ENCODE data around the gene TGFBR1.

Gene TGFBR1

DNA sequence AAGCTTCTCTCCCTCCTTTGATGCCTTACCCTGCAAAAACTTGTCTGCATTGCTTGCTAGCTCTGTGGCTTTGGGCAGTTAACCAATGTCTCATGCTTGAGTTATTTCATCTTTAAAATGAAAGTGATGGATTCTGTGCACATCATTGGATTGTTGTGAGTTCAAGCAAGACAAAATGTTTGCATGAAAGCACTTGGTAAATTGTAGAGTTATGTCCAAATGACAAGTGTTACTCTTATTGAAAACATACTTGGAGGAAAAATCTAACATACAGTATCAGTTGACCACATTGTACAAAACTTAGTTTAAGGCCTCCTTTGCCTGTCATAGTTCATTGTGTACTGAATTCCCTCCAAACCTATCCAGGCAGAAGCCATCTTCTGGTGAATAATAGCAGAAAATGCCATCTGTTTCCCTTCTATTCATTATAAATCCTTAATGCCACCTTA lies 30.0 kb downstream of the TGFBR1 start:
- H3K36me3 ChIP-seq (ENCODE audit: low read length): no peaks in the 10 kb centered on the region
- no peaks in the 10 kb centered on the region for H3K9me2 ChIP-seq (replicated peaks; ENCODE audit: insufficient read depth, low read length)
- H3K4me2 ChIP-seq (ENCODE audit: low read depth, low read length, poor library complexity, severe bottlenecking): no peak overlapping the region
- H4K20me1 ChIP-seq (ENCODE audit: low read depth, low read length): no peaks in the 10 kb centered on the region
- no peak overlapping the region for H3K27ac ChIP-seq (ENCODE audit: low read depth, low read length)
- TF ChIP-seq, protein P1, sequence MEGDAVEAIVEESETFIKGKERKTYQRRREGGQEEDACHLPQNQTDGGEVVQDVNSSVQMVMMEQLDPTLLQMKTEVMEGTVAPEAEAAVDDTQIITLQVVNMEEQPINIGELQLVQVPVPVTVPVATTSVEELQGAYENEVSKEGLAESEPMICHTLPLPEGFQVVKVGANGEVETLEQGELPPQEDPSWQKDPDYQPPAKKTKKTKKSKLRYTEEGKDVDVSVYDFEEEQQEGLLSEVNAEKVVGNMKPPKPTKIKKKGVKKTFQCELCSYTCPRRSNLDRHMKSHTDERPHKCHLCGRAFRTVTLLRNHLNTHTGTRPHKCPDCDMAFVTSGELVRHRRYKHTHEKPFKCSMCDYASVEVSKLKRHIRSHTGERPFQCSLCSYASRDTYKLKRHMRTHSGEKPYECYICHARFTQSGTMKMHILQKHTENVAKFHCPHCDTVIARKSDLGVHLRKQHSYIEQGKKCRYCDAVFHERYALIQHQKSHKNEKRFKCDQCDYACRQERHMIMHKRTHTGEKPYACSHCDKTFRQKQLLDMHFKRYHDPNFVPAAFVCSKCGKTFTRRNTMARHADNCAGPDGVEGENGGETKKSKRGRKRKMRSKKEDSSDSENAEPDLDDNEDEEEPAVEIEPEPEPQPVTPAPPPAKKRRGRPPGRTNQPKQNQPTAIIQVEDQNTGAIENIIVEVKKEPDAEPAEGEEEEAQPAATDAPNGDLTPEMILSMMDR (IDR thresholded peaks at IDR 0.05; ENCODE audit: insufficient read depth, low read length, poor library complexity, severe bottlenecking): no peak
- TF ChIP-seq EZH2phosphoT487 (conservative IDR thresholded peaks at IDR 0.05; ENCODE audit: low read length): no peak
- no peak overlapping the region for H3K4me3 ChIP-seq (ENCODE audit: insufficient read depth, low read length, poor library complexity, severe bottlenecking)
- no peaks in the 10 kb centered on the region for H3K27me3 ChIP-seq (ENCODE audit: low read length)
- H2AFZ ChIP-seq (ENCODE audit: low read depth, low read length, severe bottlenecking): no peak overlapping the region
- no peaks in the 10 kb centered on the region for H3K79me2 ChIP-seq (ENCODE audit: insufficient read depth, low read length)
- no peaks in the 10 kb centered on the region for H3K9me3 ChIP-seq (ENCODE audit: insufficient read depth, low read length)
- no peak overlapping the region for H3K9ac ChIP-seq (ENCODE audit: low read length)
- H3F3A ChIP-seq (ENCODE audit: insufficient read depth): no peaks in the 10 kb centered on the region

DNA sequence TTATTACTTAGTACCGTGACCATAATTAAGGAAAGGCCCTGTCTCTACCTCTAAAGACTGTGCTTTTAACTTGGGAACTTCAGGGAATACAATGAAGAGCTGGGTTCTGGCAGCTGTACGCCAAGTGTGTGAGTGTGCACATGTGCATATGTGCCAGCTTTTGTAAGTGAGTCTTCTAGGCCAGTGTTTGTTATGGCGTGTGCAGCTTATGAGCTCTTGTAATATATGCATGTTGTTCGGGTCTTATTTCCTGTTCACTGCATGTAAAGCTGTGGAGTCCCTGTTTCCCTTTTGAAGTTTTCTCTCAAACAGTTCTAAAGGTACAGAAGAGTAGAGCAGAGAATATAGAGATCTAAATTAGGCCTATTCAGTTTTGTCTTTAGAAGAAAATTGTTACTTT lies 30.5 kb downstream of the TGFBR1 start:
- Histone ChIP-seq H3K9ac (ENCODE audit: low read length) (no peak overlapping the region), H3K9me2 (replicated peaks; ENCODE audit: insufficient read depth, low read length) (no peaks in the 10 kb centered on the region), H2AFZ (ENCODE audit: low read depth, low read length, severe bottlenecking) (no peak overlapping the region), H3K36me3 (ENCODE audit: low read length) (no peaks in the 10 kb centered on the region), H3K79me2 (ENCODE audit: insufficient read depth, low read length) (no peaks in the 10 kb centered on the region), H3K4me3 (ENCODE audit: insufficient read depth, low read length, poor library complexity, severe bottlenecking) (no peak overlapping the region), H3F3A (ENCODE audit: insufficient read depth) (no peaks in the 10 kb centered on the region), H3K27ac (ENCODE audit: low read depth, low read length) (no peak overlapping the region), H3K9me3 (ENCODE audit: insufficient read depth, low read length) (no peaks in the 10 kb centered on the region), H4K20me1 (ENCODE audit: low read depth, low read length) (no peaks in the 10 kb centered on the region), H3K4me2 (ENCODE audit: low read depth, low read length, poor library complexity, severe bottlenecking) (no peak overlapping the region), H3K27me3 (ENCODE audit: low read length) (no peaks in the 10 kb centered on the region)
- TF ChIP-seq, protein P1 (IDR thresholded peaks at IDR 0.05; ENCODE audit: insufficient read depth, low read length, poor library complexity, severe bottlenecking): no peak
- no peak for TF ChIP-seq EZH2phosphoT487 (conservative IDR thresholded peaks at IDR 0.05; ENCODE audit: low read length)

DNA sequence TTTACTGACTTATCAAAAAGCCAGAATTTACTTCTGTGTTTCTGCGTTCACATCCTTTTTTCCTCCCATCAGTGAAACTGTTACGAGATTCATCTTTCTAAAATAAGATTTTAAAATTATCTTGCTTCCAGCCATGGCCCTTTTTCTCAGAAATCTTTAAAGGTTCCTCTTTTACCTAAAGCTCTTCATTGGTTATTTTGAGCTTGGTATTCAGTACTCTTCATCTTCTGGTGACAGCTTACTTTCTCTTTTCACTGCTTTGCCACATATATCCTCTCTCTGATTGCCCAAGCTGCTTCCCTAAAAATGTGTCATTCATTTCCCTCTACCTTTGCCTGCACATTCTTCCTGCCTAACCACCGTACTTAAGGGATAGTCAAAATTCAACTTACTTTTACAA lies 32.3 kb downstream of the TGFBR1 start:
- no peak overlapping the region for H3K27ac ChIP-seq (ENCODE audit: low read depth, low read length)
- H3K9me3 ChIP-seq (ENCODE audit: insufficient read depth, low read length): no peaks in the 10 kb centered on the region
- no peaks in the 10 kb centered on the region for H3K27me3 ChIP-seq (ENCODE audit: low read length)
- TF ChIP-seq, protein P1 (IDR thresholded peaks at IDR 0.05; ENCODE audit: insufficient read depth, low read length, poor library complexity, severe bottlenecking): no peak
- no peak for TF ChIP-seq EZH2phosphoT487 (conservative IDR thresholded peaks at IDR 0.05; ENCODE audit: low read length)
- no peaks in the 10 kb centered on the region for H3F3A ChIP-seq (ENCODE audit: insufficient read depth)
- H3K9ac ChIP-seq (ENCODE audit: low read length): no peak overlapping the region
- H3K9me2 ChIP-seq (replicated peaks; ENCODE audit: insufficient read depth, low read length): no peaks in the 10 kb centered on the region
- no peaks in the 10 kb centered on the region for H4K20me1 ChIP-seq (ENCODE audit: low read depth, low read length)
- no peak overlapping the region for H3K4me3 ChIP-seq (ENCODE audit: insufficient read depth, low read length, poor library complexity, severe bottlenecking)
- H2AFZ ChIP-seq (ENCODE audit: low read depth, low read length, severe bottlenecking): no peak overlapping the region
- no peaks in the 10 kb centered on the region for H3K36me3 ChIP-seq (ENCODE audit: low read length)
- H3K79me2 ChIP-seq (ENCODE audit: insufficient read depth, low read length): no peaks in the 10 kb centered on the region
- no peak overlapping the region for H3K4me2 ChIP-seq (ENCODE audit: low read depth, low read length, poor library complexity, severe bottlenecking)

Data from SU-DHL-6 (cell line).